ENCODE data around the gene LILRB1.
"Not testable (repeated sequence)": the region's sequence is repeated elsewhere in the genome, so short reads cannot be mapped to it uniquely, and the experiment has no call there.

LILRB1 gene

GRCh38 chr19:54661846-54662481 is 31.7 kb downstream of the LILRB1 start:
- DNase-seq (ENCODE audit: low read depth in 2 of 2) = no peak

GRCh38 chr19:54662730-54663129 is 32.4 kb downstream of the LILRB1 start, which contains the start of gene LILRB4:
LILRB4 (plus strand) TSS chr19:54662985; CDS start chr19:54663034, 49 bp downstream.
- no peak for DNase-seq (ENCODE audit: low read depth in 2 of 2)

GRCh38 chr19:54665530-54665929 is 35.2 kb downstream of the LILRB1 start:
- DNase-seq (ENCODE audit: low read depth in 2 of 2) = no peak

GRCh38 chr19:54667217-54667616 is 36.9 kb downstream of the LILRB1 start:
- no peak for DNase-seq (ENCODE audit: low read depth in 2 of 2)

DNA sequence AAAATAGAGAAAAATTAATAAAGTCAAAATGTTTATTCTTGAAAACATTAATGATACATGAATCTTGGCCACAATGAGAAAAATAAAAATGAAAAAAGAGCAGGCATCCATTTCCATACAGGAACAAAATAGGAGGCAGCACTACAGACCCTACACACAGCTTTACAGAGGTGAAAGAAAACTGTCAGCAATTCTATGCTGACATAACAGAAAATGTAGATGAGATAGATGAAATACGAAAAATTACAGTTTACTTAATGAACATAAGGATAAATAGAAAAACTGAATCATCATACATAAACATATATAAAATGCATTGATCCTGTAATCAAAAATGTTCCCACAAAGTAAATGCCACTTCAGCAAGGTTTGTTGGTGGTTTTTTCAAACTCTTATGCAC is 38.1 kb downstream of the LILRB1 start:
- DNase-seq (ENCODE audit: low read depth in 2 of 2) = no peak

- no peak for DNase-seq (ENCODE audit: low read depth in 2 of 2)
These were observed 40.5 kb downstream of the LILRB1 start for GRCh38 chr19:54670576-54671357.

GRCh38 chr19:54673222-54673621 is 42.9 kb downstream of the LILRB1 start:
- no peak for DNase-seq (ENCODE audit: low read depth in 2 of 2)

DNA sequence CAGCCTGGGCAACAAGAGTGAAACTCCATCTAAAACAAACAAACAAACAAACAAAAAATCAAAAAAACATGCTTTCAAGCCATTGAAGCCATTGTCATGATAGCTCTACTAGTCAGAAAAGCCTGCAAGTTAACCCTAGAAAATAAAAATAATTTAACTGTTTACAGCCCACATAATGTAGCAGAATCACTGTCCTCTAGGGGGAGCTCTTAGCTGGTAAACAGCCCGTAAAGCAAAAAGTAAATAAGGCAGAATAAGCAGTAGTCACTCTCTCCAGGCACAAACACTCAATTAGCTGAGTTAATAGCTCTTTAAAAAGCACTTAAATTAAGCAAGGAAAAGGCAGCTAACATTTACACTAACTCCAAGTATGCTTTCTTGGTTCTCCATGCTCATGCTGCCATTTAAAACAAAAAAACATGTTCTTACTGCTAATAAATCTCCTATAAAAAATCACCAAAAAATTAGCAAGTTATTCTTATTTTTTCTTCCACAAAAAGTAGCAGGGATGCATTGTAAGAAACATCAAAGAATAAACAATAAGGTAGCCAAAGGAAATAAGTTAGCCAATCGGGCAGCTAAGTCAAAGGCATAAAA is 43.8 kb downstream of the LILRB1 start:
- DNase-seq (ENCODE audit: low read depth in 2 of 2) = no peak

- DNase-seq (ENCODE audit: low read depth in 2 of 2) = not testable (repeated sequence)
These were observed 46.0 kb downstream of the LILRB1 start for GRCh38 chr19:54676210-54676834.

- DNase-seq (ENCODE audit: low read depth in 2 of 2) = no peak
These were observed 46.9 kb downstream of the LILRB1 start for GRCh38 chr19:54677217-54677616.

- DNase-seq (ENCODE audit: low read depth in 2 of 2) = not testable (repeated sequence)
These were observed 51.3 kb downstream of the LILRB1 start for GRCh38 chr19:54681596-54681995.

DNA sequence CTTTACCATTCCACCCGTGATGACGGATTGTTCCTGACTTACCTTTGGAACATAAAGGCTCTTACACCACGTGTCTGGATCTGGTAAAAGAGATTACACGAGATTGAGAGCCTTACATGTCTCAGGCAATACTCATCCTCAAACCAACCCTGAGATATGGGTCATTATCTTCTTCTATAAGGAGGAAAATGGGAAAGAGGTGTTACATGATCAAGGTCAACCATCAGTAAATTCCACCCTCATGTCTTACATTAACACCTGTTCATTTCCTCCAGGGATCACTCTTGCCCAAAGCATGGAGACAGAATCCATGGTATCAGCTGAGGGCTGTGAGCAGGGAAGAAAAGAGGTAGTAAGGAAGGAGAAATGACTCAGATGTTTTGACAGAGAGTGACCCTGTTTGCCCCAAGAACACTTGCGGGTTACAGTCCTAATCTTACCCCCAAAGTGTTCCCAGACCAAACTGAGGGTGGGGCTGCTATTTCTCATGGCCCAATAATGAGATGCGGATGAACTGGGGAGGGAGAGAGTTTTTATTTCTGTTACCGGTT is 52.1 kb downstream of the LILRB1 start:
- no peak for DNase-seq (ENCODE audit: low read depth in 2 of 2)

GRCh38 chr19:54684527-54684926 is 54.2 kb downstream of the LILRB1 start:
- DNase-seq (ENCODE audit: low read depth in 2 of 2) = no peak
